GM18505 (cell line): ENCODE data around the gene PTPRN2.

Experiments
- ATAC-seq: cut with Tn5 transposase; IDR thresholded peaks from one replicate; pipeline ENCODE4 v1.9.1; 2021; ENCODE audit not compliant: unreplicated experiment
- POLR2A ChIP-seq: IDR thresholded peaks from 4 replicates; pipeline ENCODE4 v1.6.1; 2011; ENCODE audit warnings: borderline replicate concordance; ENCODE audit not compliant: insufficient read depth, insufficient read length; ENCODE audit errors: extremely low read depth

PTPRN2 gene

DNA sequence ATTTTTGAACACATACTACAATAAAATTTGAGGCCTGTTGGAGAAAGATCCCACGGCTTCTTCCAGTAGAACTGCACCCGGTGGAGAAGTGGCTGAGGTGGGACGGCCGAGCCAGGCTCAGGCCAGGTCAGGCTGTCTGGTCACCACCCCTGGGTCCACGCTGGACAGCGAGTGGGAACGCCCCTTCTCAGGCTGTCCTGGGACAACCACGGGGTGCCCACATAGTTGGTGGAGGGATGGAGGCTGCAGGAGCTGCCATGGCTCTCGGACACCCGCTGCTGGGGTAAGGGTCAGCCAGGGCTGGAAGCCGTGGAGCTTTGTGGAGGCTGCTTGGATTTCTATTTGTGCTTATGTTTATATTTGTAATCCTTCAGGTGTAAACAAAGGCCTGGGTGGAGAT lies 1044.3 kb downstream of the PTPRN2 start:
- no peak for ATAC-seq
- TF ChIP-seq POLR2A, result no peak

DNA sequence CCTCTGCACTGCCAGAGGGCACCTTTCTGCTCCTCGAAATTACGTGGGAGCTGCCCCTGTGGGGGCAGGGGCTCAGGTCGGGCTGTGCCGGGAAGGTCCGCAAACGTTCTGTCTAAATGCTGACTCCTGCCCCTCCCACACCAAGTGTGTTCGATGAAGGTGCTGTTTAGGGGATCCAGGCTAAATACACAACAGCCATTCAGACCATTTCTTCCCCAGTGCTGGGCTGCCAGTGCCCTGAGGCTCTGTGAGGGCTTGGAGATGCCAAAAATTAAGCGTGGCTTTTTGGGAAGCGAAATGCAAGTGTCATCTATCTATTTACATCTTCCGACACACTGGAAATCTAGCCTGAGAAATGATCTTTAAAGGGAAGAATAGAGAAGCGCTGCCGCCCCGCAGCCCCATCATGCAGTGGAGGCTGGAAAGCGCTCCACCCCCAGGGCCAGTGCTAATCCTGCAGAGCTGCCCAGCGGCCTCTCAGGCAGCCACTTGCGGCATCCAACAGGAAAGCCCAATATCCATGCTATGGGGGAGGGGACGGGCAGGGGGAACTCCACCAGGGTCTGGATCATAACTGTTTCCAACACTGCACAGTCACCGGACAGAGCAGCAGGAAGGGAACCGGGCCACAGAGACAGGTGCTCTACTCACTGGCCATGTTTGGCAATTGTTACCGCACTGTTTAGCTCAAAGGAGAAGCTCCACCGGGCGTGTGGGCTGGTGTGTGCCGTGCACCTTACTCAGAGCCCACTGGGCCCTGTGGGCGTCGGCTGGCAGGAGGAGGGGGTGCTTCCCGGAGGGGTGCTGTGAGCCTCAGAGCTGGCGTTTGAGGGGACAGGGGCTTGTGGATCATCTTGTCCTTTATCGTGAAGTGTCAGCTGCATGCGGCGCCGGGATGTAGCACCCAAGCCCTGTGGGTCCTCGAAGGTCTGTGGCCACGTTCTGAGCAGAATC lies 1045.3 kb downstream of the PTPRN2 start:
- no peak for TF ChIP-seq POLR2A
- ATAC-seq, result no peak

DNA sequence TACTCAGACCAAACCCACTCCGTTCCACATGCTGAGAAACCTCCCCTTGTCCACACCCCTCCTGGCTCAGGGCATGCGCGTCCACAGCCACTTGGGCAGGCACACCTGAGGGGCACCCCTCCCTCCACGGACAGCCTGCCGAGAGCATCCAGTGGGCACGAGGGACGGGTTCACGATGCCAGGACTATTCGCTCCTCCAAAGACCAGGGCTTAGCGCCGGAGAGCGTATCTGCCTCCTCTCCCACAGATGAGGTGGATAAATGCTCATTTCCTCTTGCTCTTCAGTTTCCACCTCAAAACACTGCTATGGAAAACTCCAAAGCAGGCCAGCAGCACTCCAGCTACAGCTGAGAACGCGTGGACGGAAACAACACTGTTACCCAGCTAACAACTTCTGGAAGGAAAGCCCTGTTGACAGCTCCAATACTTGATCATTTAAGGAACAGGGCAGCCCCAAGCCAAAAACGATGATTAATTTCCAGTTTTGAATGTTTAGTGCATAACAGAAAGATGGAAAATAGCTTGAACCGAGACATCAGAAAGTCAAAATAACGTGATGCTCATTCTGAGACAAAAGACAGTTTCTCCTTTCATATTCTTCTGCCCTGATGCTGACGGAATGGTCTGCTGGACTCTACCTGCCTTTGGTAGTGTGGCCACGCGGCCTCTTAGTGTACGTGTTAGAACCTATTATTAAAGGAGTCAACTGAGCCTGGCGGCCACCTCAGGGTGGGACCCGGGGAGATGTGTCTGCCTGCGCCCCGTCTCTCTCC lies 1046.1 kb downstream of the PTPRN2 start:
- ATAC-seq, result no peak
- no peak for TF ChIP-seq POLR2A

DNA sequence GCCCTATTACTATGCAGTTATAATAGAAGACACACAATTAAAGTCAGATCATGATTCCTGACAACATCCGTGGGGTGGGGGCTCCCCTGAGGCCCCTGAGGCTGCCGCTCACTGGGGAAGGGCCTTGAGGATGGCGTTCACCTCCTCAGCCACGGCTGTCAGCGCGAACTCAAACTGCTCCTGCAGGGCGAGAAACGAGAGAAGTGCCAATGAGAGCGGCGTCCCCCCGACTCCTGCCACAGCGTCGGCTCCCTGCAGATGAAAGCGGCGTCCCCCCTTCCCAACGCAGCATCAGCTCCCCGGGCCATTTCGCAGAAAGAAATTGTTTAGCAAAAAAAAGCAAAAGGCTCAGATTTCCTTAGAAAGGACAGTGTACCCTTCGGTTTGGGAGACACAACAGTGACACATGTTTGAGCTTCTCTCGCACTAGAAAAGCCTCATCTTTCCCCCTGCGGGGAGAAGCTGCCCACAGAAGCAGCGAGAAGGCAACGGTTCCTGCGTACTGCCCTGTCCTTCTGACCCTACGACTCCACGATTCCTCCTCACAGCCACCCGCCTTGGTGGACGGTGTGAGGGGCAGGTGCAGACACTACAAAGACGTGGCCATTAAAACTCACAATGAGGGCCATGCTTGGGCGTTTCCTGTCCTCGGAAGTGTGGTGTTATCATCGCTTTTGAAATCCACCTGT lies 1046.9 kb downstream of the PTPRN2 start:
- no peak for ATAC-seq
- no peak for TF ChIP-seq POLR2A

DNA sequence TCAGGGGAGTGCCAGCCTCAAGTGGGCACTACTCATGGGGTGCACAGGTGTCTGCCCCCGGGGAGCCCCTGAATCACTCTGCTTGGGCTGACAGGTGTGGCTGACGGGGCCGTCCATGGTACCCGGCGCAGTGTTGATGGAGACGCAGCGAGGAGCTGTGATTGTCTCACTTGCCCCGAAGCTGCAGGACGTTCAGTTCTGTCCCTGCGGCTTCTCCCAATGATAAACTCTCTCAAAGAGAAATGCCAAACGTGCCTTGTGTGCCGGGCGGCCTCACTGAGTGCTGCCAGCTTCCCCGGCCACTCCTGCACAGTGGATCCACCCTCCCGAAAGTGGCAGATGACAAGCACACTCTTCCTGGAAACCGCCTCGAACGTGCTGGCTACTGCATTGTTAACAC lies 1047.6 kb downstream of the PTPRN2 start:
- ATAC-seq, result no peak
- no peak for TF ChIP-seq POLR2A

DNA sequence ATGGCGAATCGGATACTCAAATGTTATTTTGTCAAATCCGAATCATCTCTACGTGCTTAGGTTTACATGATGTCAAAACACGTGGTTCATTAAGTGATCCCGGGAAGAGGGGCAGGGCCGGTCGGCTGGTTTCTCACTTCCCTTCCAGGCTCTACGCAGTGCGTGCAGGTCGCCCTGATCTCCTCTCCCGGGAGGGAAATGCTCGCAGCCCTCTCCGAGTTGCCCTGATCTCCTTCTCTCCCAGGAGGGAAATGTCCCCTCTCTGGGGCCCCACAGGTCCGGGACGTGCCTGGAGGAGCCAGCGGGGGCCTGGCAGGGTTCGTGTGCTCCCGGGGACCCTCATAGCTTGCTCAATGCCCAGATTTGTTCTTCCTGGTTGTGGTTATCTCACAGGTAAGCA lies 1048.1 kb downstream of the PTPRN2 start:
- ATAC-seq, result no peak
- no peak for TF ChIP-seq POLR2A

DNA sequence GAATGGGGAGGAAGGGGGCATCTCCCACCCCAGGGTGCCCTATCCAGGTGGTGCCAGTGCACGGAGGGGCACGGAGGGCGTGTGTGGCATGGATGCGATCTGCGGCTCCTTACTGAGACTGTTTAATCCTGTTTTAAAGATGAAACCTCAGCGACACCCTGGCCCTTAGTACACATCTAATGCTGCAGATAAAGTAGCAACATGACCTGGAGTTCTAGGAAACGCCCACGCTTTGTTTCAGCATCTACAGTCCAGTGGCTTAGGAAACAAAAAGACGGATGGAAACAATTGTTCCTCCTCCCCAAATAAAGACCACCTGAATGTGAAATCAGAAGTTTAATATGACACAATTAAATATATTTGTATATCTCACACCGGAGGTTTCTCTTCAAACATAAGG lies 1048.9 kb downstream of the PTPRN2 start:
- no peak for TF ChIP-seq POLR2A
- ATAC-seq, result no peak

DNA sequence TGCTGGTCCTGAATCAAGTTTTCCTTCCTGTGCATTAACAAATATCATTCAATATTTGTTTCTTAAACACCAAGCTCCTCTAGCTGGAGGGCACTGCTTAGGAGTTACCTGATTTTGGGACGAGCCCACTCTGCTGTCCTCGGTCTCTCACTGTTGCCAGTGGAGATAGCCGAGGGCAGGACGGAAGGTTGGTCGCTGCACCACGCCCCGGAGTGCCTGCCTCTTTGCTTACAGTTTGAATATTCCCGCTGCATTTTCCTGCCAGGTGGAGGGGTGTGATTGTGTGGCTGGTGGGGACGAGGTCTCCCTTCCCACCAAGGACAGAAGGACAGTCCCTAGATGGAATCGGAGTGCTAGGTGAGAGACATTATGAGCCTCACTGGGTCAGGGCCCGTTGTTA lies 1049.3 kb downstream of the PTPRN2 start:
- TF ChIP-seq POLR2A, result no peak
- no peak for ATAC-seq

DNA sequence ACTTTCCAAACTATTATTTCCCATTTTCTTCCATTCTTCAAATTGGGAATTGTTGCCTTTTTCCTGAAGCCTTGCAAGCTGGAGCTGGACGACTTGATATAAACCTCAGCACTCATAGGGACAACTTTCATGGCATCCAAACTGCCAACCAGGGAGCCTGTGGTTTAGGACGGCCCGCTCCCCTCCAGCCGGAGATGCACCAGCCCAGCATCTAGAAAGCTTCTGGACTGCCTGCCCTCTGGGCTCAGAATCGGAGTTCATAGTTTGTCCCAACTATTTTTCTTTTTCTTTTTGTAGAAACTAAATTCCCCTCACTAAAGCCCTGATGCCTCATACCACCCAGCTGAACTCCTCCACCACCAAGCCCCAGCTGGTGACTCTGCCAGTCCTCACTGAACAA lies 1050.6 kb downstream of the PTPRN2 start:
- no peak for ATAC-seq
- TF ChIP-seq POLR2A, result no peak

DNA sequence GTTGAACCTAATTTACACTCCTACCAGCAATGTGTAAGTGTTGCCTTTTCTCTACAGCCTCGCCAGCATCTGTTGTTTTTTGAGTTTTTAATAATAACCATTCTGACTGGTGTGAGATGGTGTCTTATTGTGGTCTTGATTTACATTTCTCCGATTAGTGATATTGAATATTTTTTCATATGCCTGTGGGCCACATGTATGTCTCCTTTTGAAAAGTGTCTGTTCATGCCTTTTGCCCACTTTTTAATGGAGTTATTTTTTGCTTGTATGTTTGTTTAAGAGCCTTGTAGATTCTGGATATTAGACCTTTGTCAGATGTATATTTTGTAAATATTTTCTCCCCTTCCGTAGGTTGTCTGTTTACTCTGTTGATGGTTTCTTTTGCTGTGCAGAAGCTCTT lies 1055.6 kb downstream of the PTPRN2 start:
- TF ChIP-seq POLR2A, result no peak
- no peak for ATAC-seq

DNA sequence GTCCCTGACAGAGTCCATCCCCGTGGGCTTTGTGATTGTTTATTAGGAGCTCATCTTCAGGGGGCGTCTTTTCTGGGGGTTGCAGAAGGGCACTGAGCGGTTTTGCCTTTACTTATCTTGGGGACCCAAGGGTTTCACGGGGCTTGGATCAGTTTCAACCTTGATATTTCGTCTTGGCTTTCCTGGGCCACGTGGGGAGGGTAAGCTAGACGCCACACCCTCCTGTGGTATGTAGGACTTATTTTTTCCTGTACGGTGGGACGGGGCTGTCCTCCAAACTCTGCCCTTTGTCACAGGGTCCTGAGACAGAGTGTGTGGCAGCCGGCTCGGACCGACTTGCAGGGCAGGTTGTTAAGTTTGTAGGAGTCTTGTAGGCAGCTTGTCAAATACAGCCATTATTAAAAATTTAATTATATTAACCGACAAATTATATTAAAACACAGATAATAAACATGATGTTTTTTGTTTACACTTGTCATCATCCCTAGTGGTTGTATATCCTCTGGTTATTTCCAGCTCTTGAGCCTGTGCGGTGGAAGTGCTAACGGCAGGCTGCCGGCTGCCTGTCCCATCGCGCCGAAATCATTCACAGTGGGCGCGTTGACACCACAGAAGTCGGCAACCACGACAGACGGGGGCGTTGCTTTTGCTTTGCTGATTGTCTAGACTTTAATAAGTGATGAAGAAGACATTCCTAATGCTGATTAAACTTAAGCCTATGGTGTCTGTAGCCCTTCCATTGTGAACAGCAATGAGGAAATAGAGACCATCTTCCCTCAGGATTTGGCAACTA lies 1057.7 kb downstream of the PTPRN2 start:
- ATAC-seq, result no peak
- TF ChIP-seq POLR2A, result no peak

DNA sequence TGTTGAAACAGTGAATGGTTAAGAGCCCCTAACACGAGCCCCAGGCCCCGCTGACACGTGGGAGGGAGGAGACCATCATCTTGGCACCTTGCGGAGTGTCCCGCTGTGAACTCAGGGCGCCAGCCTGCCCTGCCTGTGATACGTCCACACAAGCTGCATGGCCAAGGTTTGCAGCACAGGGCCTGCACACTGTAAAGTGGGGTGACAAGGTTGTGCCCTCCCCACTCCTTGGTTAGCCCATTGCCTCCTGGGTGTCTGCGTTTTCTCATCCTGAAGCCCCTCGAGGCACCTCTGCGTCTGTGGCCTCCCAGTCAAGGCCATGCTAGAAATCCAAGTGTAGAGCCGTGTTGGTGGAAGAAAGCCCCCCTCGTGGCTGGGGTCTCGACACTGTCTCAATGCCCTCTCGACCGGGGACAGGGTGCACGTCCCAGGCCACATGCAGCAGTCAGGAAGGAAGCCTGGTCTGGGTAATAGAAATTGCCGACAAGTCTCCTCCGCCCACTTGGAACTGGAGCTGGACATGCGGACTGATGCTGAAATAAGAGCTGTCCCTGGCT lies 1058.8 kb downstream of the PTPRN2 start:
- no peak for TF ChIP-seq POLR2A
- ATAC-seq, result no peak

DNA sequence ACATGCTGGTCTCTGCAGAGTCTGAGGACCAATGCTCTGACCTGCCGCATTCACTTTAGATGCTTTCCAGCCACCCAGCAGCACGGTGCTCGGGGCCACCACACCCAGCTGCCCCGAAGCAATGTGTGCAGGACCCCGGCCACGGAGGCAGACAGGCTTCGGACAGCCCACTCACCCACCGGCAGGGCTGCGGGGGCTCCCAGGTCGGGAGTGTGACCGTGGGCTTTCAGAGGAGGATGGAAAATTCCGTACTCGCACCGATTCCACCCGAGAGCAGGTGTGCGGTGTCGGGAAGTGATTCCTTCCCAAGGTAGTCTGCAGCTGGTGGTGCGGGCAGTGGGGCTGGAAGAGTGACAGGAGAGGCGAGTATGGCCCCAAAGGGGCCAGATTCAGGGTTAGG lies 1059.9 kb downstream of the PTPRN2 start:
- no peak for TF ChIP-seq POLR2A
- ATAC-seq, result no peak

DNA sequence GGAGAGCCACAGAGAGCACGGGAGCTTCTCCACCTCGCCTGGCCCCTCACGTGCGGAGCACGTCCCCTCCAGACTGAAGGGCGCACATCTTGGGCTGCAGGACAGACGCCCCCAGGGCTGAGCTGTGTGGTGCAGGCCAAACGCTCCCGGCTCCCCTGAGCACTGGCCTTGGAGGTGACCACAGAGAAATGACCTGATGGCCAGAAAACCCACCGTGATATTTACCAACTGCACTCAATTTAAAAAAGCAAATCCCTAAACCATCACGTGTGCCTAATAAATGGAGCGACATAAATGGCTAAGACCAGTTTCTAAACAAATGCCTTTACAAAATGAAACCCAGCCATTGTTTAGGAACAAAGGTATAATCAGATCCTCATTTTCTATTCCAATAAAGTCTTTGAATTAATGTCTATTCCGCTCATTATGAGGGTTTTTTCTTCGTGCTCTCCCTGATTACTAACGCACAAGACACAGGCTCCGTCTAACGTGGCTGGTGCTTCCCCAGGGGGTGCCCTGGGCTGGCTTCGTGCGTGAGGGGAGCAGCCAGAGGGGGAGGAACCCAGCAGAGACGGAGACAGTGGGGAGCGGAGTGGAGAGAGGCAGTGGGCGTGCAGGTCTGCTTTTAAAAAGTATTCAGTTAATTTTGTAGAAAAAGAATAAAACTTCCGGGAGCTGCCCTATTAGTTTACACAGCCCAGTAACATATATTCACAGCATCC lies 1060.5 kb downstream of the PTPRN2 start:
- ATAC-seq, result no peak
- TF ChIP-seq POLR2A, result no peak
